H4 (cell line): ENCODE results near the gene CARHSP1. TPM values are rescaled to one million over a fixed set of nuclear protein-coding genes. Genes with fewer than 3 reads are reported as not detected.
"Not testable (repeated sequence)": the region's sequence is repeated elsewhere in the genome, so short reads cannot be mapped to it uniquely, and the experiment has no call there.

Source experiments
- DNase-seq: peaks from one replicate; pipeline ENCODE4 v3.0.0-alpha.2; 2015; ENCODE audit warnings: low spot score
- total RNA-seq: library from RNA; depleted of rRNA; stranded (reverse); fragments of >200 nt; shearing (Covaris generic); gene quantifications from 2 replicates; pipeline ENCODE4 v1.2.3, GENCODE V29; 2014

The CARHSP1 gene
- total RNA-seq, 1 experiment from 2014 or later = 118 TPM

GRCh38 chr16:8854298-8854948 is 14.4 kb downstream of the CARHSP1 start:
- no peak for DNase-seq

- DNase-seq = no peak
Observed at GRCh38 chr16:8853611-8854010, 15.2 kb downstream of the CARHSP1 start.

GRCh38 chr16:8853150-8853549 is 15.7 kb downstream of the CARHSP1 start:
- DNase-seq = no peak

GRCh38 chr16:8852534-8852933 is 16.3 kb downstream of the CARHSP1 start:
- DNase-seq = no peak

DNA sequence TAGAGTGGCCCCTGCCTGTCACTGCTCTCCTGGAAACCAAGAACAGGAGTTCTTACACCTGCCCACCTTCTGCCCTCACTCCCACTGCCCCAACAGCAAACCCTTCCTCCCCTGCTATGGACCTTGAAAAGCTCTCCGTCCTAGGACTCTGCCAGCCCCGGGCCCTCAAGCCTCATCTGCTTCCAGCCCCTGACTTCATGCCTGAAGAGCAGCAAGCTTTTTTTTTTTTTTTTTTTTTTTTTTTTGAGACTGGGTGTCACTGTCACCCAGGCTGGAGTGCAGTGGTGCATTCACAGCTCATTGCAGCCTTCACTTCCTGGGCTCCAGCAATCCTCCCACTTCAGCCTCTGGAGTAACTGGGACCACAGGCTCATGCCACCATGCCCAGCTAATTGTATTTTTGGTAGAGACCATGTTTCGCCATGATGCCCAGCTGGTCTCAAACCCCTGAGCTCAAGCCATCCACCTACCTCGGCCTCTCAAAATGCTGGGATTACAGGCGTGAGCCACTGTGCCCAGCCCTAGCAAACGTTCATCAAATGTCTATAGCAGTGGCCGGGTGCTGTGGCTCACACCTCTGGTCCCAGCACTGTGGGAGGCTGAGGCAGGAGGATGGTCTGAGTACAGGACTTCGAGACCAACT is 16.9 kb downstream of the CARHSP1 start:
- no peak for DNase-seq

DNA sequence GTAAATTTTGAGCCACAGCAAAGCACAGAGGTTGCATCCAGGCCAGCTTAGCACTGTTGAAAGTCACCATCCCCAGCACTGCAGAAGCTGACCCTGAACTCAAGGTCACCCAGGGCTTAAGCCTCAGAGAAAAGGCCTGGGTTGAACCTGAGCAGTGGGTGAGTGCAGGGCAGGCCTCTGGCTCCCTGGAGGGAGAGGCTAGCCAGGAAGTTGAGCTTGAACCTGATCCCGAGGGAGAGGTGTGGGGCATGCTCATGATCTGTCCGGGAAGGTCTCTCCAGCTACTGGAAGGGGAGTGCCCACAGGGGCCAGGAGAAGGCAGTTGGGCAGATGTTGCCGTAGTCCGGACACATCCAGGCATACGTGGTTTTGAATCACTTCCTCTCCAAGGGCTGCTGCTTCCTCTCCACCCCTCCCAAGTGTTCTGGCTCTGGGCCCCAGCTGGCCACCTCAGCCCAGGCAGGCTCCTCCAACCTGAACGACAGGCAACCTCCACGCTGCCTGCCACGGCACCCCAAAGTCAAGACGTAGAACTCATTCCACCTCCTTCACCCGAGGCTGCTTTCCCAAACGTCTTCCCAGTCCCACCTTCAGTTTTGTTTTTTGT is 18.4 kb downstream of the CARHSP1 start:
- peak; percentile 16 for DNase-seq

DNA sequence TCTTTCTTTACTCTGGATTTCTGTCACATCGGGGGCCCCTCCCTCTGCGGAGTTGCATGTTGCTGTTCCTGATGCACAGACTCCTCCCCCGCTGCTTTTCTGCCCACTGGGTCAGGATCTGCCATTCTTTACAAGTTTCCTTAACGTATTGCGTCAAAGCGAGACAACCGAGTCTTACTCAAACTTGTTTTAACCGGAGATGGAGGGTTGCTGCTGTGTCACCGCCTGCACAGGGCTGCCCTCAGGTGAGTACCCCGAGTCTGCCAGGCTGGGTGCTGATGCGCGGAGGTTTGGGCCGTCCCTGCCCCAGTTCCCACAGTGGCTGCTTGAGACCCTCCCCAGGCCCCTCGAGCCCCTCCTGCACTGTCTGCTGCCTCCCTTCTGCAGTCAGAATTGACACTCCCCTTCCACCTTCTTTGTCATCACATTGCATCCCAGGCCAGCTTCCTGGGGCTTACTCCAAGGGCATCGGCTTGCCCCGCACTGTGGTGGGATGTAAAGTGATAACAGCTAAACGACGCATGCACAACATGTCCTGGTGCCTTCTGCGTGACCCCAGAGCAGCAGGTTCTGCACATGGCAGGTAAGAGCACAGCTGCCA is 19.3 kb downstream of the CARHSP1 start:
- DNase-seq = peak; percentile 2

- DNase-seq = no peak
Observed at GRCh38 chr16:8848939-8849391, 19.8 kb downstream of the CARHSP1 start.

DNA sequence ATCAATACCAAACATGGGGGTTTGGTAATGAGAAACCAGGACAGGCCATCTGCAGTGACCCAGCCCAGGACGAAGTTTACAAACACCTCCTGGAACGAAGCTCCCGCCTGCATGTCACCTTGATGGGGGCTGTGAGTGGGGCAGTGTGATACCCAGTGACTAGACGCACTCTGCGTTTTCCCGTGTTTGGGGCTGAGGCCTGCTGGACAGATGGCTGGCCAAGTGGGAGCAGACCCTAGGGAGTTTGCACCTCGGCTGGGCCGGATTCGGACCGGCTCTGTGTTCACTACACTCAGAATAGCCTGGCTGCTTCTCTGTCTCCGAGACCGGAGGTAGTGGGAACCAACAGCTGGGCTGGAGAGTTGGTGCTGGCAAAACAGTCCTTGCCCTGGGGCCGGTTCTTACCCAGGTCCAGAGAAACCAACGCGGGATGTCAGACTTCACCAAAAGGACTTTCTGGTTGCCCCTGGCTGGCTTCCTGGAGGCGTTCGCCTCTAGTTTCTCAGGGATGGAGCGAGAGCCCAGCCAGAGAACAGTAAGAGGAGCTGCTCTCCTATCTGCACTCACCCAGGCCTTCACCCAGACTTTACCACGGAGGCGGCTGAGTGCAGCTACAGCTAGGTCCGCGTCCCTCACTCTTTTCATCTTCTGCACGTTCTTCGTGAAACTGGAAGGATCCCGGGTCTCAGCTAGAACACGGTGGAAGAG is 20.4 kb downstream of the CARHSP1 start:
- peak; percentile 3 for DNase-seq

DNA sequence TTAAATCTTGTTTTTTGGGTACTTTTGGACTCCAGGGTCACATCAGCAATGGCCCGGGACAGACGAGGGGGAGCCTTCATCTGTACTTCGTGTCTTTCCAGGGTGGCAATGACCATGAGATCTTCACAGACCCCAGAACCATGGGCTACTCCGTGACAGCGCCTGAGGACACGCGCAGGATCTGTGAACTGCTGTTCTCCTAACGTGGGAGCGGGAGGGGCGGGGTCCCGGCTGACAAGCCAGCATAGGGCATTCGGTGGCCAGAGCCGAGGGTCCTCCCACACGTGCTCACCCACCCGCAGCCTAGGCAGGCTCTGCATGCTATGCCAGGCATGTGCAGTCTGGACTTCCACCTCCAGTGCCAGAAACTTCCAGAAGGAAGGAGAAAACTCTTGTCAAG is 21.2 kb downstream of the CARHSP1 start:
- no peak for DNase-seq

DNA sequence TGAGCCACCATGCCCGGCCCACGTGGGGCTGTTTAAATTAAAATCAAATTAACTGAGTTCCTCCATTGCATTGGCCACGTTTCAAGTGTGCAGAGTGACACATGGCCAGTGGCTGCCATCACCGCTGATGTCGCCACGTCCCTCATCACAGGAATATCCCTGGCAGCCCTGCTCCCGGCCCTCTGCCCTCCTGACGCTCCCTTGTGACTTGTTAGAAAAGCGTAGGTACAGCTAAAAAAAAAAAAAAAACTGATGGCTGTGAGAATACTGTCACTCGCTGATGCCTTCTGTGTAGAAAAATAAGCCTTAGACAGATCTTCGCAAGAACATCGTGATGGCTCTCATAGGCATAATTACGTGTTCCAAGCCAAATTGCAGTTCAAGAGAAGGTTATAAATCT is 21.7 kb downstream of the CARHSP1 start:
- DNase-seq = no peak

GRCh38 chr16:8846401-8846932 is 22.3 kb downstream of the CARHSP1 start:
- no peak for DNase-seq

DNA sequence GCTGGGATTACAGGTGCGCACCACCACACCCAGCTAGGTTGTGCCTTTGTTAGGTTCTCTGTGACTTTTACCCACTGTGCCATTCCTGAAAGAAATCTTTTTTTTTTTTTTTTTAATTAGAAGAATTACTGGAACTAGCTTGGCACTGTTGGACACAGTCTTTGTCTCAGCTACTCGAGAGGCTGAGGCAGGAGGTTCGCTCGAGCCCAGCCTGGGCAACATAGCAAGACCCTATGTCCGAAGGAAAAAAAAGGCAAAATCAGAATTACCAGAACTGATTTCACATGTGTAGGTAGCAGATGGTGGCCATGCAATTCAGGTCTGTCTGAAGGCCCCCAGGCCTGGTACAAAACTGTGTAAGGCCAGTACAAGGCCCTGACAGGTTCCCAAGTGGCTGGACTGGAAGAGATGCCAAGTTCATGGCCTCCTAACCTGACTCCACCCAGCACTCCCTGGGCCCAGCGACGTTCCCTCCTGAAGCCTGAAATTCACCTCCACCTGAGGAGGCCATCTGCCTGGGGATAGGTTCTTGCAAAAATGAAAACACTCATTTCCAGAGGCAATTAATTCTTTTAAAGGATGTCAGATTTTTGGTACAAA is 23.0 kb downstream of the CARHSP1 start:
- DNase-seq = no peak

DNA sequence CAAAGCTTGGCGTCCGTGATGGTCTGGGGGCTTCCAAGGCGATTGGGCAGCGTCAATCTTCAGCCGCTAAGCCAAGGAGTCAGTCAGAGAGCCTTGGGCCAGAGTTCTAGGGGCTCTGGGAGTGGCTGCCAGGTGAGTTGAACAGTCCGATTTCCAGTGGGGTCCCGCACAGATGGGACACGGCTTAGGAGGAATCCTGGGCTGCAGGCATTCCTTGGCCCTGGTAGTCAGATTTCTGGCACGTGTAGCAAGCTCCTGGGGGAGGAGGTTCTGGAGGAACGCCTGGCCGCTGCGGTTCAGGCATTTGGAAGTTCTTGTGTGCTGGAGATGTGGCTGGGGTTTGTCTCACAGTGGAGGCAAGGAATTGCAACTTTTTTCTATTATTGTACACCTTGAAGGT is 25.5 kb downstream of the CARHSP1 start:
- DNase-seq = not testable (repeated sequence)

DNA sequence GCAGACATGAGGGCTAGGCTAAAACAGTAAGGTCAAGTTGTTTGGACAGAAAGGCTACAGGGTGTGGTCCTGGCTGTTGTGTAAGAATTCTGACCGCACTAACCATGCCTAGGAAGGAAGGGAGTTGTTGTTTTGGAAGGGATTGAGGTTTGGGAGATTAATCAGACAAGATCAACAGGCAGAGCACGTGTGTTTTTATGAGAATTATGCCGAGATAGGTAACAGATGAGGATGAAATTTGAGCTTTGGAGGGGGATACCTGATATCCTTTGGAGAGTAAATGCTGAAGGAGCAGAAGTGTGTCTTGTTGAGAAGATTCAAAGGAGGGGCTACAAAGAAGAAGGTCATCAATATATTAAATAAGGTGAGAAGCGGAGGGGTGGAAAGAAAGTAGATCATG is 26.8 kb downstream of the CARHSP1 start:
- DNase-seq = not testable (repeated sequence)

GRCh38 chr16:8837594-8837993 is 31.2 kb downstream of the CARHSP1 start:
- not testable (repeated sequence) for DNase-seq

DNA sequence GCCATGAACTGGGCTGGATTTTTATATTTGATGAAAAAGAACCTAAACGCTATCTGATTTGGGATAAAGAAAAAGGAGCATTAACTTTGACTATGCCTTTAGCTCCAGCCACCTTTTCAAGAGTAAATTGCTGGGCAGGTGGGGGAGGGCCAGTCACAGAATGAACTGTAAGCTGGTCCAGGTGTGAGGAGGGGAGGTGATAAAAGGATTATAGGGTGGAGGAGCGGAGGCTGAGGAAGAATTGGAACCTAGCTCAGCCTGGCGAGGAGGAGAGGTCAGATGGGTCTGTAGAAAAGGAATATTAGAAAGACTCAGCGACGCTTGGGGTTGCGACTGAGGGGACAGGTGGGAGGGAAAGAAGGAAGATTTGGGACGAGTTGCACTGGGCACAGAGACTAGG is 32.0 kb downstream of the CARHSP1 start:
- not testable (repeated sequence) for DNase-seq

GRCh38 chr16:8832717-8833105 is 36.1 kb downstream of the CARHSP1 start:
- no peak for DNase-seq

GRCh38 chr16:8831871-8832716 is 36.7 kb downstream of the CARHSP1 start:
- DNase-seq = no peak

DNA sequence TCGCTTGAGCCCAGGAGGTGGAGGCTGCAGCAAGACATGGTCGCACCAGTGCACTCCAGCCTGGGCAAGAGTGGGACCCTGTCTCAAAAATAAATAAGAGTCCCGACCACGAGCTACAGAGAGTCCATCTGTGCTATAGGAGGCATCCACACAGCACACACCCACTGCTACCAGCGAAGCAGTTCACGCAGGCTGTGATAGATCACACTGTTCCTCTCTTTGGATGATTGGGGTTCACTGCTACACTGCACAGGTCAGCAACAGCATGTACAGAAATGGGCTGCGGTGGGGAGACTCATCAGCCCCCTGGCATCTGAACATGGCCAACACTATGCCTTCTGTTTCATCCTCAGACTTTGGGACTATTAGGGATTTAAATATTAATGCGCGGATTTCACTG is 37.4 kb downstream of the CARHSP1 start:
- no peak for DNase-seq
